Omental fat pad (tissue), 4 donors: ENCODE results near the gene GFER. TPM values are rescaled to one million over a fixed set of nuclear protein-coding genes. Genes with fewer than 3 reads are reported as not detected.
"Not testable (repeated sequence)": the region's sequence is repeated elsewhere in the genome, so short reads cannot be mapped to it uniquely, and the experiment has no call there.

Experiments
- ATAC-seq: fragments of 150-250 bp; one replicate; pipeline ENCODE4 v1.9.1; 2016; ENCODE audit warnings: mild to moderate bottlenecking, moderate library complexity; ENCODE audit not compliant: low FRiP score
- DNase-seq: peaks from one replicate; pipeline ENCODE4 v3.0.0-alpha.2; 2019; ENCODE audit warnings: low spot score
- CTCF ChIP-seq, 3 donors: fragments of 450-650 bp; IDR thresholded peaks; one replicate each; pipeline ENCODE4 v1.5.1; 2016 to 2017; ENCODE audit warnings: antibody characterized with exemption in 3 of 3, mild to moderate bottlenecking in 3 of 3, moderate library complexity in 2 of 3
- total RNA-seq, 4 donors: library from RNA; depleted of rRNA; stranded (reverse); fragments of >200 nt; gene quantifications; one replicate each; pipeline ENCODE4 v1.1.0, GENCODE V29; 2016

The GFER gene
- total RNA-seq, 4 donors from 2014 or later = 11.9 to 18.4 (median 16.0) TPM

- ATAC-seq (no peak), DNase-seq (no peak)
- TF ChIP-seq CTCF (IDR thresholded peaks at IDR 0.05) = no peak
These were observed 25.2 kb upstream of the GFER start for GRCh38 chr16:1958715-1959268.

- ATAC-seq (peak; percentile 89), DNase-seq (peak; percentile 78)
- TF ChIP-seq CTCF (IDR thresholded peaks at IDR 0.05) = peak in 1 of 3 donors; percentile 25
These were observed 24.5 kb upstream of the GFER start, which contains the start of gene NDUFB10 for GRCh38 chr16:1959269-1960039. TSS of gene NDUFB10 (plus strand) at chr16:1959538. CDS start at chr16:1959625, 87 bp downstream.

- ATAC-seq (no peak), DNase-seq (no peak)
- TF ChIP-seq CTCF (IDR thresholded peaks at IDR 0.05) = no peak
These were observed 23.0 kb upstream of the GFER start for GRCh38 chr16:1960665-1961630.

GRCh38 chr16:1961651-1962067 lies 22.3 kb upstream of the GFER start:
- TF ChIP-seq CTCF (IDR thresholded peaks at IDR 0.05) = no peak
- no peak for DNase-seq
- ATAC-seq = no peak

GRCh38 chr16:1962161-1963153 lies 21.5 kb upstream of the GFER start:
- ATAC-seq, DNase-seq: not testable (repeated sequence)

- DNase-seq = no peak
- TF ChIP-seq CTCF (IDR thresholded peaks at IDR 0.05) = no peak
- ATAC-seq = peak; percentile 0
These were observed 20.0 kb upstream of the GFER start for GRCh38 chr16:1963806-1964505.
